ENCODE results near the gene NDUFV1.
"Not testable (repeated sequence)": the region's sequence is repeated elsewhere in the genome, so short reads cannot be mapped to it uniquely, and the experiment has no call there.

Gene NDUFV1

DNA sequence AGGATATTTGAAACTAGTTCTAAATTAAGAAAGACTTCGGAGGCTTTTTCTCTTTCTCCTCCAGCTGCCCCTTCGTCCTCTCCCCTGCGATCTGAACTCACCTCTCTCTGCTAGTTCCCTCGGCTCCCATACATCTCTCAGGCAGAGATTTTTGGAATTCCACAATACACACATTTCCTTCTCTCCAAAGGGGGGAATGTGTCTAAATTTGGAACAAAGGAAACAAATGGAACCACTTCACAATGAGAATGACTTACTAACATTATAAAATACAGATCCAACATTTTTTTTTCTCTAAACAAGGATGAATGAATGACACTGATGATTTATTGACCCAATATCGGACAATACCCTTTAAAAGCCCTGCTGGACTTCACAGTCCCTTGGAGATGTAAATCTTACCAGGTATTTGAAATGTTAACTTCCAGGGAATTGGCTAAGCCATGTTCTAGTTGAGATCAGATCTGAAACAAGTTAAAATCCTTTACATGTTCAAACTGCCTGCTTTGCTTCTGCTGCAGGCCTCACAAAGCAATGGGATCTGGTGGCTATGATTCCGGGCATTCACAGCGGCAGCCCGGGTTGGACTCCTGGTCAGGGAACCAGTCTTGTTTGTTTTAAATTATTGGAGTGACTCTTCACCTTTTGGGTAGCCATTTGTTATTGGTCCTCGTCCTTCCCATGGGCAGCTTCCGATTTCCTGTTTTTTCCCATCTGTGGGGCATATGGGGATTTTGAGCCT, 43.6 kb upstream of the NDUFV1 start:
- DNase-seq (ENCODE audit: low spot score) = no peak
- Histone ChIP-seq H3K23ac (ENCODE audit: low read depth, low read length, poor library complexity) (no peak overlapping the region), H2BK12ac (ENCODE audit: low read length) (no peak overlapping the region), H3K36me3 (replicated peaks in 1 of 2; ENCODE audit: control insufficient read depth in 2 of 2, insufficient read depth in 2 of 2, low read length in 2 of 2) (no peaks in the 10 kb centered on the region), H3K14ac (ENCODE audit: low read length) (no peak overlapping the region), H3K18ac (ENCODE audit: low read length) (no peak overlapping the region), H2AFZ (ENCODE audit: low read length) (peak overlapping the region; percentile 15), H3K9ac (ENCODE audit: low read depth, low read length, poor library complexity) (no peak overlapping the region), H3K4me2 (ENCODE audit: insufficient read depth, low read length, poor library complexity, severe bottlenecking) (no peak overlapping the region), H3K79me1 (ENCODE audit: low read depth, low read length) (no peaks in the 10 kb centered on the region), H2AK5ac (ENCODE audit: low read depth, low read length) (no peak overlapping the region), H4K91ac (ENCODE audit: low read depth, low read length, poor library complexity) (no peak overlapping the region), H2BK5ac (ENCODE audit: low read length) (no peak overlapping the region), H2BK15ac (ENCODE audit: low read length) (no peak overlapping the region), H3K27me3 (ENCODE audit: control insufficient read depth in 3 of 3, insufficient read depth in 3 of 3, low read depth in 1 of 3, low read length in 3 of 3) (peaks cover 0 to 6% (median 0%) of the 10 kb centered on the region in 3 experiments), H2BK120ac (ENCODE audit: low read depth, low read length) (no peak overlapping the region), H3K27ac (replicated peaks; ENCODE audit: low read length) (no peak overlapping the region), H3K4me3 (ENCODE audit: low read length in 2 of 2) (no peak overlapping the region), H3K9me3 (replicated peaks in 1 of 2; ENCODE audit: control insufficient read depth in 2 of 2, insufficient read depth in 1 of 2, low read depth in 1 of 2, low read length in 2 of 2) (no peaks in the 10 kb centered on the region), H3K4ac (ENCODE audit: low read length) (no peak overlapping the region), H4K8ac (ENCODE audit: low read depth, low read length) (no peak overlapping the region), H3K4me1 (ENCODE audit: control insufficient read depth in 2 of 2, insufficient read depth in 1 of 2, low read depth in 1 of 2, low read length in 2 of 2) (no peaks in the 10 kb centered on the region)
- no CpG with 5 or more reads among the region's 10 CpGs for whole genome bisulfite sequencing, 2 donors (ENCODE audit: extremely low coverage in 2 of 2, insufficient read length in 2 of 2, insufficient replicate concordance in 1 of 2)

DNA sequence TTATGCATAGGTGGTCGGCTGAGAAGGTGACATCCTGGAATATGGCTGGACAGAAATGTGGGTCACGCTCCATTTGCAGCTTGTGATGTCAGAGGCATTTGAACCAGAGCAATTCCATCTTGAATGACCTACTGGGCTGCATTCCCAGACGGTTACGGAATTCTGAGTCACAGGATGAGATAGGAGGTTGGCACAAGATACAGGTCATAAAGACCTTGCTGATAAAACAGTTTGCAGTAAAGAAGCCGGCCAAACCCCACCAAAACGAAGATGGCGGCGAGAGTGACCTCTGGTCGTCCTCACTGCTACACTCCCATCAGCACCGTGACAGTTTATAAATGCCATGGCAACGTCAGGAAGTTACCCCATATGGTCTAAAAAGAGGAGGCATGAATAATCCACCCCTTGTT, 43.0 kb upstream of the NDUFV1 start:
- no CpG with 5 or more reads among the region's 11 CpGs for WGBS, 2 donors (ENCODE audit: extremely low coverage in 2 of 2, insufficient read length in 2 of 2, insufficient replicate concordance in 1 of 2)
- not testable (repeated sequence) for DNase-seq (ENCODE audit: low spot score); H3K23ac ChIP-seq (ENCODE audit: low read depth, low read length, poor library complexity); H3K4me2 ChIP-seq (ENCODE audit: insufficient read depth, low read length, poor library complexity, severe bottlenecking); H2AFZ ChIP-seq (ENCODE audit: low read length); H2BK12ac ChIP-seq (ENCODE audit: low read length); H2BK120ac ChIP-seq (ENCODE audit: low read depth, low read length); H3K79me1 ChIP-seq (ENCODE audit: low read depth, low read length); H3K27ac ChIP-seq (replicated peaks; ENCODE audit: low read length); H4K8ac ChIP-seq (ENCODE audit: low read depth, low read length); H2AK5ac ChIP-seq (ENCODE audit: low read depth, low read length); H3K4me1 ChIP-seq (ENCODE audit: control insufficient read depth in 2 of 2, insufficient read depth in 1 of 2, low read depth in 1 of 2, low read length in 2 of 2); H3K36me3 ChIP-seq (replicated peaks in 1 of 2; ENCODE audit: control insufficient read depth in 2 of 2, insufficient read depth in 2 of 2, low read length in 2 of 2); H3K4ac ChIP-seq (ENCODE audit: low read length); H3K4me3 ChIP-seq (ENCODE audit: low read length in 2 of 2); H3K14ac ChIP-seq (ENCODE audit: low read length); H2BK5ac ChIP-seq (ENCODE audit: low read length); H3K18ac ChIP-seq (ENCODE audit: low read length); H4K91ac ChIP-seq (ENCODE audit: low read depth, low read length, poor library complexity); H3K9ac ChIP-seq (ENCODE audit: low read depth, low read length, poor library complexity); H3K9me3 ChIP-seq (replicated peaks in 1 of 2; ENCODE audit: control insufficient read depth in 2 of 2, insufficient read depth in 1 of 2, low read depth in 1 of 2, low read length in 2 of 2); H3K27me3 ChIP-seq (ENCODE audit: control insufficient read depth in 3 of 3, insufficient read depth in 3 of 3, low read depth in 1 of 3, low read length in 3 of 3); H2BK15ac ChIP-seq (ENCODE audit: low read length)

DNA sequence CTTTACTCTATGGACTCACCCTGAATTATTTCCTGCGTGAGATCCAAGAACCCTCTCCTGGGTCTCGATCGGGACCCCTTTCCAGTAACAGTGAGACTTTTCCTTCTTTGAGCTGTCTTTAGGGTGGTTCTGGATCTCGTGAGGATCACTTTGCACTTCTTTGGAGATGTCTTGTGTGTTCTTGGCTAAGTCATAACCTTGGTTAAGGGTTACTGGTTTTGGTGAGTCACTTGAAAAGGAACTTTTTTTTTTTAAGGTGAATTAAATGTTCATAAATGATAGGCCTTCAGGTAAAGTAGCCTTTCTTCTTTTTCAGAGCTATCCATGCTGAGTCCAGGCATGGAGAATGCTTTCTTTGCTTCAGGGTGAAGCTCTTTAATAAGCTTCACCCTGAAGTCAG, 42.5 kb upstream of the NDUFV1 start:
- H3K4me1 ChIP-seq (ENCODE audit: control insufficient read depth in 2 of 2, insufficient read depth in 1 of 2, low read depth in 1 of 2, low read length in 2 of 2) = no peaks in the 10 kb centered on the region
- H2BK15ac ChIP-seq (ENCODE audit: low read length) = no peak overlapping the region
- H4K8ac ChIP-seq (ENCODE audit: low read depth, low read length) = no peak overlapping the region
- no peaks in the 10 kb centered on the region for H3K79me1 ChIP-seq (ENCODE audit: low read depth, low read length)
- no peak overlapping the region for H3K27ac ChIP-seq (replicated peaks; ENCODE audit: low read length)
- no peaks in the 10 kb centered on the region for H3K36me3 ChIP-seq (replicated peaks in 1 of 2; ENCODE audit: control insufficient read depth in 2 of 2, insufficient read depth in 2 of 2, low read length in 2 of 2)
- no peak overlapping the region for H2AK5ac ChIP-seq (ENCODE audit: low read depth, low read length)
- H2AFZ ChIP-seq (ENCODE audit: low read length) = no peak overlapping the region
- no peak overlapping the region for H3K23ac ChIP-seq (ENCODE audit: low read depth, low read length, poor library complexity)
- no peak overlapping the region for H3K4ac ChIP-seq (ENCODE audit: low read length)
- no peaks in the 10 kb centered on the region for H3K9me3 ChIP-seq (replicated peaks in 1 of 2; ENCODE audit: control insufficient read depth in 2 of 2, insufficient read depth in 1 of 2, low read depth in 1 of 2, low read length in 2 of 2)
- H3K9ac ChIP-seq (ENCODE audit: low read depth, low read length, poor library complexity) = no peak overlapping the region
- H2BK5ac ChIP-seq (ENCODE audit: low read length) = no peak overlapping the region
- H3K4me2 ChIP-seq (ENCODE audit: insufficient read depth, low read length, poor library complexity, severe bottlenecking) = no peak overlapping the region
- no peak overlapping the region for H4K91ac ChIP-seq (ENCODE audit: low read depth, low read length, poor library complexity)
- no peak overlapping the region for H3K18ac ChIP-seq (ENCODE audit: low read length)
- DNase-seq (ENCODE audit: low spot score) = no peak
- WGBS, 2 donors (ENCODE audit: extremely low coverage in 2 of 2, insufficient read length in 2 of 2, insufficient replicate concordance in 1 of 2) = no CpG with 5 or more reads among the region's 4 CpGs
- no peak overlapping the region for H3K4me3 ChIP-seq (ENCODE audit: low read length in 2 of 2)
- H3K27me3 ChIP-seq (ENCODE audit: control insufficient read depth in 3 of 3, insufficient read depth in 3 of 3, low read depth in 1 of 3, low read length in 3 of 3) = peaks cover 0 to 6% (median 0%) of the 10 kb centered on the region in 3 experiments
- H2BK120ac ChIP-seq (ENCODE audit: low read depth, low read length) = no peak overlapping the region
- H2BK12ac ChIP-seq (ENCODE audit: low read length) = no peak overlapping the region
- no peak overlapping the region for H3K14ac ChIP-seq (ENCODE audit: low read length)

DNA sequence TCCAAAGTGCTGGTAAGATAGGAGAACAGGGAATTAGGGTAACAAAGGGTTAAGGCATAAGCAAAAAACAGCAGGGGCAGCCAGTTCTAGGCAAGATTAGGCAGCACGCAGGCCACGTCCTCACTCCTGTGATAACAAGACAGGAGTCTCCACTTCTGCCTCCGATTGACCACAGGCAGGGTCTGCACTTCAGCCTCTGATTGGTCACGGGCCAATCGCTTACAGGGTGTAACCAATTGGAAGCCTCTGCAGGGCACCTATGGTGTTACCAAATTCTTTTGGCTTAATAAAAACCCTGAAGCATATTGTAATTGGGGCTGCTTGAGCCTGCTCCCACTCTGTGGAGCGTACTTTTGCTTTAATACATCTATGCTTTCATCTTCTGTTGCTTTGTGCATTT, 35.3 kb upstream of the NDUFV1 start:
- Histone ChIP-seq H3K14ac (ENCODE audit: low read length) (no peak overlapping the region), H2BK15ac (ENCODE audit: low read length) (no peak overlapping the region), H3K27me3 (ENCODE audit: control insufficient read depth in 3 of 3, insufficient read depth in 3 of 3, low read depth in 1 of 3, low read length in 3 of 3) (peaks cover 0 to 30% (median 0%) of the 10 kb centered on the region in 3 experiments), H3K36me3 (replicated peaks in 1 of 2; ENCODE audit: control insufficient read depth in 2 of 2, insufficient read depth in 2 of 2, low read length in 2 of 2) (no peaks in the 10 kb centered on the region), H3K9ac (ENCODE audit: low read depth, low read length, poor library complexity) (no peak overlapping the region), H3K27ac (replicated peaks; ENCODE audit: low read length) (no peak overlapping the region), H3K4ac (ENCODE audit: low read length) (no peak overlapping the region), H3K4me3 (ENCODE audit: low read length in 2 of 2) (no peak overlapping the region), H3K4me1 (ENCODE audit: control insufficient read depth in 2 of 2, insufficient read depth in 1 of 2, low read depth in 1 of 2, low read length in 2 of 2) (peaks cover 0 to 3% of the 10 kb centered on the region in 2 donors), H2AFZ (ENCODE audit: low read length) (no peak overlapping the region), H3K23ac (ENCODE audit: low read depth, low read length, poor library complexity) (no peak overlapping the region), H2BK12ac (ENCODE audit: low read length) (no peak overlapping the region), H4K91ac (ENCODE audit: low read depth, low read length, poor library complexity) (no peak overlapping the region), H2BK5ac (ENCODE audit: low read length) (no peak overlapping the region), H4K8ac (ENCODE audit: low read depth, low read length) (no peak overlapping the region), H3K4me2 (ENCODE audit: insufficient read depth, low read length, poor library complexity, severe bottlenecking) (no peak overlapping the region), H3K9me3 (replicated peaks in 1 of 2; ENCODE audit: control insufficient read depth in 2 of 2, insufficient read depth in 1 of 2, low read depth in 1 of 2, low read length in 2 of 2) (peaks cover 0 to 6% of the 10 kb centered on the region in 2 donors), H2AK5ac (ENCODE audit: low read depth, low read length) (no peak overlapping the region), H3K79me1 (ENCODE audit: low read depth, low read length) (no peaks in the 10 kb centered on the region), H2BK120ac (ENCODE audit: low read depth, low read length) (no peak overlapping the region), H3K18ac (ENCODE audit: low read length) (no peak overlapping the region)
- no CpG with 5 or more reads among the region's 6 CpGs for WGBS, 2 donors (ENCODE audit: extremely low coverage in 2 of 2, insufficient read length in 2 of 2, insufficient replicate concordance in 1 of 2)
- no peak for DNase-seq (ENCODE audit: low spot score)
